ENCODE results near the gene KCNK4. TPM values are rescaled to one million over a fixed set of nuclear protein-coding genes. Genes with fewer than 3 reads are reported as not detected.

KCNK4 gene
- polyA plus RNA-seq, 4 donors = 0.16 TPM; not detected in 3

GRCh38 chr11:64253043-64253442 is 38.1 kb upstream of the KCNK4 start:
- no peak for DNase-seq (ENCODE audit: low read depth in 4 of 4, low spot score in 3 of 4)

GRCh38 chr11:64253481-64253880 is 37.6 kb upstream of the KCNK4 start:
- DNase-seq (ENCODE audit: low read depth in 4 of 4, low spot score in 3 of 4) = no peak

GRCh38 chr11:64254326-64254725 is 36.8 kb upstream of the KCNK4 start:
- no peak for DNase-seq (ENCODE audit: low read depth in 4 of 4, low spot score in 3 of 4)

- no peak for DNase-seq (ENCODE audit: low read depth in 4 of 4, low spot score in 3 of 4)
Measured at GRCh38 chr11:64255135-64256128, 35.7 kb upstream of the KCNK4 start.

- DNase-seq (ENCODE audit: low read depth in 4 of 4, low spot score in 3 of 4) = no peak
Measured at GRCh38 chr11:64256300-64256699, 34.8 kb upstream of the KCNK4 start.

GRCh38 chr11:64258356-64258755 is 32.7 kb upstream of the KCNK4 start:
- DNase-seq (ENCODE audit: low read depth in 4 of 4, low spot score in 3 of 4) = no peak

- no peak for DNase-seq (ENCODE audit: low read depth in 4 of 4, low spot score in 3 of 4)
Measured at GRCh38 chr11:64258946-64259532, 32.1 kb upstream of the KCNK4 start.

- DNase-seq (ENCODE audit: low read depth in 4 of 4, low spot score in 3 of 4) = no peak
Measured at GRCh38 chr11:64259533-64260067, 31.5 kb upstream of the KCNK4 start.

- DNase-seq (ENCODE audit: low read depth in 4 of 4, low spot score in 3 of 4) = no peak
Measured at GRCh38 chr11:64260147-64260708, 30.9 kb upstream of the KCNK4 start.

GRCh38 chr11:64261556-64262080 is 29.5 kb upstream of the KCNK4 start:
- DNase-seq (ENCODE audit: low read depth in 4 of 4, low spot score in 3 of 4) = no peak

- no peak for DNase-seq (ENCODE audit: low read depth in 4 of 4, low spot score in 3 of 4)
Measured at GRCh38 chr11:64262271-64263002, 28.7 kb upstream of the KCNK4 start.

GRCh38 chr11:64263021-64263946 is 27.8 kb upstream of the KCNK4 start:
- no peak for DNase-seq (ENCODE audit: low read depth in 4 of 4, low spot score in 3 of 4)

GRCh38 chr11:64263947-64264317 is 27.2 kb upstream of the KCNK4 start:
- DNase-seq (ENCODE audit: low read depth in 4 of 4, low spot score in 3 of 4) = no peak

- no peak for DNase-seq (ENCODE audit: low read depth in 4 of 4, low spot score in 3 of 4)
Measured at GRCh38 chr11:64264371-64264852, 26.7 kb upstream of the KCNK4 start.

- no peak for DNase-seq (ENCODE audit: low read depth in 4 of 4, low spot score in 3 of 4)
Measured at GRCh38 chr11:64265176-64266160, 25.6 kb upstream of the KCNK4 start.

- DNase-seq (ENCODE audit: low read depth in 4 of 4, low spot score in 3 of 4) = no peak
Measured at GRCh38 chr11:64266339-64266738, 24.8 kb upstream of the KCNK4 start.

- no peak for DNase-seq (ENCODE audit: low read depth in 4 of 4, low spot score in 3 of 4)
Measured at GRCh38 chr11:64267207-64267945, 23.7 kb upstream of the KCNK4 start.

Measured in left renal pelvis (tissue), 4 donors.